LNCaP clone FGC (cell line): ENCODE measurements around the gene SEC14L2.

ENCODE experiments used
- DNase-seq: peaks from one replicate; pipeline ENCODE4 v3.0.0-alpha.2; 2011; ENCODE audit warnings: low read depth
- H3K4me3 ChIP-seq: 2 replicates; pipeline ENCODE4 v1.5.1; 2011; ENCODE audit warnings: mild to moderate bottlenecking, low read depth, low read length, control low read depth
- CTCF ChIP-seq: IDR thresholded peaks from 2 replicates; pipeline ENCODE4 v1.5.1; 2012; ENCODE audit warnings: mild to moderate bottlenecking; ENCODE audit not compliant: control insufficient read depth, insufficient read depth; ENCODE audit errors: extremely low read depth

Gene SEC14L2

GRCh38 chr22:30365891-30366290, 30.9 kb upstream of the SEC14L2 start:
- no peak overlapping the region for H3K4me3 ChIP-seq

GRCh38 chr22:30368420-30368819, 28.4 kb upstream of the SEC14L2 start:
- H3K4me3 ChIP-seq: no peak overlapping the region
- DNase-seq: no peak
- TF ChIP-seq CTCF: no peak

More at GRCh38 chr22:30365891-30366290, 30.9 kb upstream of the SEC14L2 start:
- no peak for TF ChIP-seq CTCF
- DNase-seq: no peak

GRCh38 chr22:30370641-30371230, 26.1 kb upstream of the SEC14L2 start:
- no peak overlapping the region for H3K4me3 ChIP-seq
- no peak for DNase-seq
- no peak for TF ChIP-seq CTCF

GRCh38 chr22:30371321-30371720, 25.5 kb upstream of the SEC14L2 start:
- H3K4me3 ChIP-seq: no peak overlapping the region
- DNase-seq: no peak
- TF ChIP-seq CTCF: no peak

- no peak for TF ChIP-seq CTCF
Observed at GRCh38 chr22:30371981-30372380, 24.8 kb upstream of the SEC14L2 start.

GRCh38 chr22:30372915-30373314, 23.9 kb upstream of the SEC14L2 start:
- no peak overlapping the region for H3K4me3 ChIP-seq
- TF ChIP-seq CTCF: no peak
- no peak for DNase-seq

More at GRCh38 chr22:30371981-30372380, 24.8 kb upstream of the SEC14L2 start:
- no peak for DNase-seq
- no peak overlapping the region for H3K4me3 ChIP-seq
